HepG2 (cell line): ENCODE data around the gene ZFYVE21. TPM values are rescaled to one million over a fixed set of nuclear protein-coding genes. Genes with fewer than 3 reads are reported as not detected.

Experiments
- ATAC-seq: fragments of 200-7000 bp; cut with Tn5 transposase; 3 replicates; pipeline ENCODE4 v1.9.1; 2020; ENCODE audit warnings: mild to moderate bottlenecking, moderate library complexity
- BruUV-seq: library from RNA; stranded (reverse); fragments of 400-500 nt; replicated peaks from 2 replicates; lab custom pipeline; 2021; lab: Mats Ljungman, UMichigan
- CTCF ChIA-PET: fragments of 300-600 bp; formaldehyde crosslinking; extraction: SDS; loops from one replicate; lab custom pipeline; 2021; ENCODE audit warnings: low total read pairs, inconsistent platforms, low intra/inter-chr PET ratio; lab: Yijun Ruan, JAX
- POLR2A ChIA-PET: fragments of 350-600 bp; sonication (Branson Sonifier 250); formaldehyde crosslinking; loops from one replicate; lab custom pipeline; 2020; ENCODE audit warnings: antibody characterized with exemption, inconsistent platforms; lab: Yijun Ruan, JAX
- DNase-seq: peaks from one replicate; pipeline ENCODE4 v3.0.0-alpha.2; 2015; ENCODE audit warnings: low spot score
- FAIRE-seq: peaks from 3 replicates; lab custom pipeline; 2011; peaks lifted over from hg19 to GRCh38; lab: Jason Lieb, UNC
- H2AFZ ChIP-seq: one replicate; pipeline ENCODE4 v1.6.1; 2011; ENCODE audit warnings: low read length, inconsistent platforms
- H3K27ac ChIP-seq: fragments of 300-600 bp; 3 replicates; pipeline ENCODE4 v1.8.0; 2011; ENCODE audit warnings: mixed run types, mild to moderate bottlenecking, mixed read lengths, low read length, inconsistent platforms; ENCODE audit not compliant: insufficient read depth; ENCODE audit errors: extremely low read length
- H3K27me3 ChIP-seq, 2 experiments: fragments of 200-600 bp in 1 of 2; 2 replicates in 1 of 2; 3 replicates in 1 of 2; pipeline versions ENCODE4 v1.6.0 to v1.8.0; 2011; ENCODE audit warnings: low read length in 2 of 2, mild to moderate bottlenecking in 2 of 2, moderate library complexity in 2 of 2, inconsistent platforms in 1 of 2; ENCODE audit not compliant: insufficient read depth in 2 of 2, control insufficient read depth in 1 of 2
- H3K36me3 ChIP-seq, 2 experiments: fragments of 200-600 bp in 1 of 2; replicated peaks in 1 of 2; 2 replicates in 1 of 2; 3 replicates in 1 of 2; pipeline versions ENCODE4 v1.5.1 to v1.8.0; 2011; ENCODE audit warnings: low read length in 2 of 2, inconsistent platforms in 1 of 2; ENCODE audit not compliant: insufficient read depth in 2 of 2, control insufficient read depth in 1 of 2
- H3K4me1 ChIP-seq: 2 replicates; pipeline ENCODE4 v1.5.1; 2012; ENCODE audit warnings: low read length, inconsistent platforms; ENCODE audit not compliant: insufficient read depth
- H3K4me2 ChIP-seq: 2 replicates; pipeline ENCODE4 v1.6.0; 2011; ENCODE audit warnings: low read depth, low read length, inconsistent platforms
- H3K4me3 ChIP-seq, 3 experiments: fragments of 200-600 bp in 1 of 3; sonication (generic), shearing (Covaris generic) in 1 of 3; replicated peaks in 1 of 3; 2 replicates each; pipeline ENCODE4 v1.5.1; 2011 to 2016; ENCODE audit warnings: low read length in 3 of 3, inconsistent platforms in 2 of 3, low read depth in 2 of 3, mild to moderate bottlenecking in 2 of 3, control low read depth in 1 of 3, mixed read lengths in 1 of 3; ENCODE audit not compliant: insufficient read depth in 1 of 3
- H3K79me2 ChIP-seq: one replicate; pipeline ENCODE4 v1.6.1; 2011; ENCODE audit warnings: low read length, inconsistent platforms; ENCODE audit not compliant: insufficient read depth
- H3K9ac ChIP-seq: 2 replicates; pipeline ENCODE4 v1.6.0; 2011; ENCODE audit warnings: mild to moderate bottlenecking, low read depth, low read length, inconsistent platforms; ENCODE audit not compliant: insufficient read depth
- H3K9me3 ChIP-seq: 2 replicates; pipeline ENCODE4 v1.5.1; 2012; ENCODE audit warnings: mild to moderate bottlenecking, low read length
- H4K20me1 ChIP-seq: 2 replicates; pipeline ENCODE4 v1.6.0; 2011; ENCODE audit warnings: inconsistent platforms, mild to moderate bottlenecking, low read length, moderate library complexity; ENCODE audit not compliant: insufficient read depth
- CBX2 ChIP-seq, 2 experiments: fragments of 200-600 bp in 1 of 2; sonication (generic); formaldehyde crosslinking in 1 of 2; IDR thresholded peaks; 2 replicates each; pipeline versions ENCODE4 v1.7.0 to v1.8.1; 2018 to 2022; ENCODE audit warnings: low read depth in 2 of 2, low read length in 1 of 2, mild to moderate bottlenecking in 1 of 2, missing genetic modification reagents in 1 of 2
- FOSL1 ChIP-seq: sonication (generic); formaldehyde crosslinking; IDR thresholded peaks from 2 replicates; pipeline ENCODE4 v1.9.0; 2021; ENCODE audit warnings: missing genetic modification reagents, borderline replicate concordance
- HIC2 ChIP-seq: sonication (generic); formaldehyde crosslinking; IDR thresholded peaks from 2 replicates; pipeline ENCODE4 v1.9.0; 2022; ENCODE audit warnings: low read depth, missing genetic modification reagents
- IRF1 ChIP-seq: sonication (generic); formaldehyde crosslinking; IDR thresholded peaks from 2 replicates; pipeline ENCODE4 v1.4.0; 2020; ENCODE audit warnings: low read depth, mild to moderate bottlenecking, missing genetic modification reagents
- KDM5B ChIP-seq: sonication (generic); formaldehyde crosslinking; IDR thresholded peaks from 2 replicates; pipeline ENCODE4 v1.4.0; 2020; ENCODE audit warnings: missing genetic modification reagents, mild to moderate bottlenecking, borderline replicate concordance
- NFYB ChIP-seq: sonication (generic); formaldehyde crosslinking; IDR thresholded peaks from 2 replicates; pipeline ENCODE4 v1.4.0; 2020; ENCODE audit warnings: missing genetic modification reagents
- SP4 ChIP-seq: sonication (generic); formaldehyde crosslinking; IDR thresholded peaks from 2 replicates; pipeline ENCODE4 v1.8.1; 2023; ENCODE audit warnings: mild to moderate bottlenecking, missing genetic modification reagents
- TOPORS ChIP-seq: sonication (generic); formaldehyde crosslinking; IDR thresholded peaks from 2 replicates; pipeline ENCODE4 v1.8.0; 2023; ENCODE audit warnings: mild to moderate bottlenecking, missing genetic modification reagents
- ZNF44 ChIP-seq: sonication (generic); formaldehyde crosslinking; IDR thresholded peaks from 2 replicates; pipeline ENCODE4 v1.5.1; 2020; ENCODE audit warnings: mild to moderate bottlenecking, missing genetic modification reagents
- ZNF878 ChIP-seq: sonication (generic); formaldehyde crosslinking; IDR thresholded peaks from 2 replicates; pipeline ENCODE4 v1.8.1; 2023; ENCODE audit warnings: mild to moderate bottlenecking, missing genetic modification reagents, moderate library complexity
- WGBS: methylation state at CpG from one replicate; pipeline ENCODE4 v1.1.6; 2017; ENCODE audit warnings: low lambda C conversion rate; 5-methylcytosine and 5-hydroxymethylcytosine counted together
- in situ Hi-C: cut with HindIII; loops from 2 replicates; pipeline ENCODE4 v1.10.0; 2017; ENCODE audit warnings: low pct_unique_long_range_greater_than_20kb; ENCODE audit not compliant: extremely low pct_ligation_motif_present
- intact Hi-C: fragments of 100-400 bp; cut with micrococcal nuclease; formaldehyde crosslinking; loops from one replicate; pipeline ENCODE4 v1.10.0; 2022; ENCODE audit not compliant: unreplicated experiment
- polyA plus RNA-seq, 8 experiments: library from polyadenylated mRNA; depleted of rRNA in 3 of 8; stranded (reverse) in 7 of 8; unstranded in 1 of 8; fragments of >200 nt; fragmentation: Illumina TruSeq in 4 of 8; extraction: Trizol in 4 of 8; gene quantifications; 2 replicates each; pipeline versions ENCODE4 v1.2.1 to v1.2.3, GENCODE V29; 2011 to 2016; ENCODE audit warnings: low read depth in 4 of 8, missing spikeins in 1 of 8, mixed read lengths in 1 of 8; ENCODE audit not compliant: insufficient read depth in 1 of 8
- total RNA-seq, 5 experiments: library from RNA; depleted of rRNA; stranded (reverse); fragments of >200 nt; fragmentation: Illumina TruSeq; extraction: Trizol; gene quantifications; 2 replicates each; pipeline ENCODE4 v1.2.3, GENCODE V29; 2016; ENCODE audit warnings: low read depth in 1 of 5
- TF ChIP-seq, protein P1 (sequence below): sonication (generic); formaldehyde crosslinking; IDR thresholded peaks from 2 replicates; pipeline ENCODE4 v1.4.0; 2020; ENCODE audit warnings: missing genetic modification reagents
- TF ChIP-seq, protein P2 (sequence below): sonication (generic); formaldehyde crosslinking; IDR thresholded peaks from 2 replicates; pipeline ENCODE4 v1.5.0; 2020; ENCODE audit warnings: missing genetic modification reagents
- TF ChIP-seq, protein P3 (sequence below): sonication (generic); formaldehyde crosslinking; conservative IDR thresholded peaks from 2 replicates; pipeline ENCODE4 v1.4.0; 2020; ENCODE audit warnings: missing genetic modification reagents

ZFYVE21 gene
- total and polyA plus RNA-seq, 2 of the 13 experiments (the other 11 are each of a cell fraction or from before 2014, with no cell fraction given) = 34.3 to 34.4 TPM

DNA sequence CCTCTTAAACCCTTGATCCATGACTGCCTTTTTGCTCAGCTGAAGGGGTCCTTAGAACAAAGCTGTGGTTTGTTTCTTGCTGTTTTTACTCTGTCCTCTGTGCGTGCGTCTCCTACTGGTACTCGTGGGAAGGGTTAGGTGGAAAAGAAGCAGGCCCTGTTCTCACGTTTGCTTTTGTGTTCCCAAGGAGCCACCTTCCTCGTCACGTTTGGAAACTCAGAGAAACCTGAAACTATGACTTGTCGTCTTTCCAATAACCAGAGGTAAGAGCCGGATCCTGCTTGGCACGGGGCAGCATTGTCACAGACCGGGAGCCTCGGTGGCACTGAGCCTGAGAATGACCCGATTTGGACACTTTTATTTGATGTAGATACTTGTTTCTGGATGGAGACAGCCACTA is 13.1 kb downstream of the ZFYVE21 start (continued):
- TF ChIP-seq, protein P1, sequence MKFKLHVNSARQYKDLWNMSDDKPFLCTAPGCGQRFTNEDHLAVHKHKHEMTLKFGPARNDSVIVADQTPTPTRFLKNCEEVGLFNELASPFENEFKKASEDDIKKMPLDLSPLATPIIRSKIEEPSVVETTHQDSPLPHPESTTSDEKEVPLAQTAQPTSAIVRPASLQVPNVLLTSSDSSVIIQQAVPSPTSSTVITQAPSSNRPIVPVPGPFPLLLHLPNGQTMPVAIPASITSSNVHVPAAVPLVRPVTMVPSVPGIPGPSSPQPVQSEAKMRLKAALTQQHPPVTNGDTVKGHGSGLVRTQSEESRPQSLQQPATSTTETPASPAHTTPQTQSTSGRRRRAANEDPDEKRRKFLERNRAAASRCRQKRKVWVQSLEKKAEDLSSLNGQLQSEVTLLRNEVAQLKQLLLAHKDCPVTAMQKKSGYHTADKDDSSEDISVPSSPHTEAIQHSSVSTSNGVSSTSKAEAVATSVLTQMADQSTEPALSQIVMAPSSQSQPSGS (CRISPR knock-in tag) = no peak
- no peak for TF ChIP-seq IRF1 (CRISPR knock-in tag)

DNA sequence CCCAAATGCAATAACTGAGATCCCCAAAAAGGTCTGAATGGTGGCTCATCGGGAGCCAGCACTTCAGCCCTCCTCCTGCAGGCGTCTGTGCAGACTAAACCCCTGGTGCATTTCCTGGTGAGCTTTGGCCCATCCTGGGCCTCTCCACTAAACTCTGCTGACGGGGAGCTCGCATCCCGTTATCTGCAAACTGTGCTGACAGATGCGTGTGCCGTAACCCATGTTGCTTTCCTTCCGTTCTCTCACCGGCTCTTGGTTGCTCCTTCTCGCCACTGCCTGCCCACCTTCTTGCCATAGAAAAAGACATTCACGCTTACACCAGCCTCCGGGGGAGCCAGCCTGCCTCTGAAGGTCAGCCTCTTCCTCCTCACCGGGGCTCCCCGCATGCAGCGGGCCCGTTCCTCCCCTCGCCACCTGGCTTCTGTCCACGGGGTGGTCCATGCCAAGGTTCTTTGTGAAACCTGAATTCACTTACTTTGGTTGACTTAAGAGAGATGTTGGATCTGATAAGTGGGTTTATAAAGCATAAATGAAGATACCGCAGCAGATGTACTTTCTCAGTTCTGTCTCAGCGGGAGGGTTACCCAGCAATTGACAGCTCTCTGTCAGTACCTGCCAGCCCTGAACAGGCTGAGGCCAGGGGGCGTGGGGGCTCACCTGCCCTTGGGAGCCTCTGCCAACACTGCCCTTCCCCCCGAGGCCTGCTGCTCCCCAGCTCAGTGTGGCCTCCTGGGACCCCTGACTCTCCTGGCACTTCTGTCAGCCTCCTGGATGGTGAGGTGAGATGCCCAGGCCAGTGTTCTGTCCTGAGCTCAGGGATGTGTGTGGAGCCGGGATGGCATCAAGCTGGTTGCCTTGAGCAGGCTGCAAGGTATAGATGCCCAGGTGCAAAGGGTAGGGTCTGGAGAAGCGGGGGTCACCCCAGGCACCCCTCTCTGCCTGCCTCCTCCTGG is 14.2 kb downstream of the ZFYVE21 start:
- 96% methylated on average over 20 of the region's 24 CpGs for WGBS
- no TSS peak for BruUV-seq
- no peak overlapping the region for H3K4me2 ChIP-seq
- FAIRE-seq (no peak), DNase-seq (no peak), ATAC-seq (no peak; the same call in 2 of the 3 replicates)
- H3K27ac ChIP-seq = no peak overlapping the region
- no peaks in the 10 kb centered on the region for H3K27me3 ChIP-seq
- no peaks in the 10 kb centered on the region for H4K20me1 ChIP-seq
- POLR2A ChIA-PET = no interaction called here
- H3K9ac ChIP-seq = no peak overlapping the region
- peaks cover 21 to 60% of the 10 kb centered on the region in 2 experiments for H3K36me3 ChIP-seq
- in situ Hi-C loops = no loop called here
- no peak overlapping the region for H2AFZ ChIP-seq
- intact Hi-C loops = no loop called here
- H3K9me3 ChIP-seq = no peaks in the 10 kb centered on the region
- CTCF ChIA-PET = no interaction called here
- peaks cover 14% of the 10 kb centered on the region for H3K79me2 ChIP-seq
- H3K4me1 ChIP-seq = no peaks in the 10 kb centered on the region
- no peak overlapping the region for H3K4me3 ChIP-seq
- TF ChIP-seq, protein P2, sequence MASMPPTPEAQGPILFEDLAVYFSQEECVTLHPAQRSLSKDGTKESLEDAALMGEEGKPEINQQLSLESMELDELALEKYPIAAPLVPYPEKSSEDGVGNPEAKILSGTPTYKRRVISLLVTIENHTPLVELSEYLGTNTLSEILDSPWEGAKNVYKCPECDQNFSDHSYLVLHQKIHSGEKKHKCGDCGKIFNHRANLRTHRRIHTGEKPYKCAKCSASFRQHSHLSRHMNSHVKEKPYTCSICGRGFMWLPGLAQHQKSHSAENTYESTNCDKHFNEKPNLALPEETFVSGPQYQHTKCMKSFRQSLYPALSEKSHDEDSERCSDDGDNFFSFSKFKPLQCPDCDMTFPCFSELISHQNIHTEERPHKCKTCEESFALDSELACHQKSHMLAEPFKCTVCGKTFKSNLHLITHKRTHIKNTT (CRISPR knock-in tag) = no peak
- TF ChIP-seq KDM5B (CRISPR knock-in tag) = no peak
- no peak for TF ChIP-seq FOSL1 (CRISPR knock-in tag)
- TF ChIP-seq CBX2 (IDR thresholded peaks at IDR 0.05; ENCODE audit: low read depth, low read length) = no peak
- TF ChIP-seq CBX2 (CRISPR knock-in tag; IDR thresholded peaks at IDR 0.05; ENCODE audit: low read depth) = no peak
- TF ChIP-seq SP4 (CRISPR knock-in tag) = no peak
- TF ChIP-seq HIC2 (CRISPR knock-in tag) = no peak
- no peak for TF ChIP-seq TOPORS (CRISPR knock-in tag)
- TF ChIP-seq ZNF878 (CRISPR knock-in tag) = no peak
- no peak for TF ChIP-seq ZNF44 (CRISPR knock-in tag)
- TF ChIP-seq, protein P3, sequence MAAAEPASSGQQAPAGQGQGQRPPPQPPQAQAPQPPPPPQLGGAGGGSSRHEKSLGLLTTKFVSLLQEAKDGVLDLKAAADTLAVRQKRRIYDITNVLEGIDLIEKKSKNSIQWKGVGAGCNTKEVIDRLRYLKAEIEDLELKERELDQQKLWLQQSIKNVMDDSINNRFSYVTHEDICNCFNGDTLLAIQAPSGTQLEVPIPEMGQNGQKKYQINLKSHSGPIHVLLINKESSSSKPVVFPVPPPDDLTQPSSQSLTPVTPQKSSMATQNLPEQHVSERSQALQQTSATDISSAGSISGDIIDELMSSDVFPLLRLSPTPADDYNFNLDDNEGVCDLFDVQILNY = no peak
- no peak for TF ChIP-seq NFYB (CRISPR knock-in tag)
